Smooth muscle cell (in vitro differentiated cells): Measurements from ENCODE around the gene PRDM16. TPM values are rescaled to one million over a fixed set of nuclear protein-coding genes. Genes with fewer than 3 reads are reported as not detected.

Experiments
- DNase-seq: peaks from one replicate; lab custom pipeline; 2025; ENCODE audit not compliant: unreplicated experiment; lab: John Stamatoyannopoulos, UW
- H2AFZ ChIP-seq: fragments of 200-600 bp; sonication (generic); 2 replicates; pipeline ENCODE4 v1.6.0; 2016; ENCODE audit warnings: antibody characterized with exemption, low read depth, mild to moderate bottlenecking
- H3F3A ChIP-seq: fragments of 200-600 bp; sonication (generic); 2 replicates; pipeline ENCODE4 v1.6.0; 2017; ENCODE audit warnings: antibody characterized with exemption, low read depth
- H3K27ac ChIP-seq: fragments of 200-600 bp; sonication (generic); 2 replicates; pipeline ENCODE4 v1.5.1; 2016; ENCODE audit warnings: low read depth, mild to moderate bottlenecking
- H3K27me3 ChIP-seq: fragments of 200-600 bp; sonication (generic); 2 replicates; pipeline ENCODE4 v1.6.1; 2016; ENCODE audit warnings: low read depth, mild to moderate bottlenecking
- H3K36me3 ChIP-seq: fragments of 200-600 bp; sonication (generic); 2 replicates; pipeline ENCODE4 v1.5.1; 2016; ENCODE audit warnings: low read depth
- H3K4me1 ChIP-seq: fragments of 200-600 bp; sonication (generic); 2 replicates; pipeline ENCODE4 v1.5.1; 2016; ENCODE audit warnings: low read depth
- H3K4me2 ChIP-seq: fragments of 200-600 bp; sonication (generic); 2 replicates; pipeline ENCODE4 v1.6.0; 2016; ENCODE audit warnings: mild to moderate bottlenecking
- H3K4me3 ChIP-seq: fragments of 200-600 bp; sonication (generic); 2 replicates; pipeline ENCODE4 v1.5.1; 2016; ENCODE audit warnings: mild to moderate bottlenecking
- H3K79me2 ChIP-seq: fragments of 200-600 bp; sonication (generic); 2 replicates; pipeline ENCODE4 v1.6.0; 2016; ENCODE audit warnings: low read depth, mild to moderate bottlenecking
- H3K9ac ChIP-seq: fragments of 200-600 bp; sonication (generic); 2 replicates; pipeline ENCODE4 v1.6.0; 2016; ENCODE audit warnings: low read depth
- H3K9me3 ChIP-seq: fragments of 200-600 bp; sonication (generic); replicated peaks from 2 replicates; pipeline ENCODE4 v1.5.1; 2016; ENCODE audit warnings: low read depth
- H4K20me1 ChIP-seq: fragments of 200-600 bp; sonication (generic); 2 replicates; pipeline ENCODE4 v1.6.0; 2016; ENCODE audit warnings: low read depth
- CTCF ChIP-seq: fragments of 200-600 bp; sonication (generic); IDR thresholded peaks from 2 replicates; pipeline ENCODE4 v1.5.1; 2017; ENCODE audit warnings: borderline replicate concordance, mild to moderate bottlenecking, antibody characterized with exemption; ENCODE audit not compliant: insufficient read depth, poor library complexity, severe bottlenecking
- WGBS: methylation state at CpG from one replicate; pipeline ENCODE4 v1.1.7; 2016; ENCODE audit warnings: low lambda C conversion rate; 5-methylcytosine and 5-hydroxymethylcytosine counted together
- polyA plus RNA-seq: library from polyadenylated mRNA; unstranded; fragments of >200 nt; fragmentation: Nextera tagmentation; extraction: Ambion mirVana; gene quantifications from 2 replicates; pipeline ENCODE4 v1.2.1, GENCODE V29; 2016
- total RNA-seq: library from RNA; depleted of rRNA; stranded (reverse); fragments of >200 nt; gene quantifications from 2 replicates; pipeline ENCODE4 v1.2.3, GENCODE V29; 2014

PRDM16 gene
- total and polyA plus RNA-seq, 2 experiments from 2014 or later = 0.72 to 1.3 TPM

- H3K27me3 ChIP-seq = peaks cover 20% of the 10 kb centered on the region
- H2AFZ ChIP-seq = no peak overlapping the region
- DNase-seq = no peak
- no peaks in the 10 kb centered on the region for H3F3A ChIP-seq
- 92% methylated on average over 17 of the region's 18 CpGs for WGBS
- no peaks in the 10 kb centered on the region for H3K9me3 ChIP-seq
- no peaks in the 10 kb centered on the region for H3K79me2 ChIP-seq
- no peaks in the 10 kb centered on the region for H3K36me3 ChIP-seq
- H3K27ac ChIP-seq = no peak overlapping the region
- H3K4me2 ChIP-seq = no peak overlapping the region
- TF ChIP-seq CTCF = no peak
- peaks cover 6% of the 10 kb centered on the region for H3K4me1 ChIP-seq
- H3K4me3 ChIP-seq = no peak overlapping the region
- H4K20me1 ChIP-seq = peaks cover 3% of the 10 kb centered on the region
- no peak overlapping the region for H3K9ac ChIP-seq
These were observed 10.5 kb downstream of the PRDM16 start for GRCh38 chr1:3079381-3080052.

GRCh38 chr1:3080053-3080955, 11.3 kb downstream of the PRDM16 start:
- Histone ChIP-seq H3K79me2 (no peaks in the 10 kb centered on the region), H3K27me3 (peaks cover 12% of the 10 kb centered on the region), H3K36me3 (no peaks in the 10 kb centered on the region), H3F3A (no peaks in the 10 kb centered on the region), H3K4me1 (peaks cover 6% of the 10 kb centered on the region), H2AFZ (no peak overlapping the region), H3K9ac (no peak overlapping the region), H3K4me3 (no peak overlapping the region), H3K9me3 (no peaks in the 10 kb centered on the region), H3K27ac (no peak overlapping the region), H4K20me1 (no peaks in the 10 kb centered on the region), H3K4me2 (no peak overlapping the region)
- no peak for DNase-seq
- 94% methylated on average over 41 of the region's 41 CpGs for WGBS
- TF ChIP-seq CTCF = no peak

- WGBS = 95% methylated on average over 23 of the region's 23 CpGs
- H4K20me1 ChIP-seq = no peaks in the 10 kb centered on the region
- H3K27me3 ChIP-seq = peaks cover 3% of the 10 kb centered on the region
- H3K9ac ChIP-seq = no peak overlapping the region
- DNase-seq = no peak
- H3F3A ChIP-seq = no peaks in the 10 kb centered on the region
- no peak overlapping the region for H3K27ac ChIP-seq
- no peak for TF ChIP-seq CTCF
- H3K4me2 ChIP-seq = no peak overlapping the region
- H2AFZ ChIP-seq = no peak overlapping the region
- H3K4me3 ChIP-seq = no peak overlapping the region
- no peaks in the 10 kb centered on the region for H3K36me3 ChIP-seq
- H3K9me3 ChIP-seq = no peaks in the 10 kb centered on the region
- no peaks in the 10 kb centered on the region for H3K79me2 ChIP-seq
- H3K4me1 ChIP-seq = peaks cover 6% of the 10 kb centered on the region
These were observed 12.2 kb downstream of the PRDM16 start for GRCh38 chr1:3081171-3081683.
